ENCODE data around the gene CELF1.

Gene CELF1

DNA sequence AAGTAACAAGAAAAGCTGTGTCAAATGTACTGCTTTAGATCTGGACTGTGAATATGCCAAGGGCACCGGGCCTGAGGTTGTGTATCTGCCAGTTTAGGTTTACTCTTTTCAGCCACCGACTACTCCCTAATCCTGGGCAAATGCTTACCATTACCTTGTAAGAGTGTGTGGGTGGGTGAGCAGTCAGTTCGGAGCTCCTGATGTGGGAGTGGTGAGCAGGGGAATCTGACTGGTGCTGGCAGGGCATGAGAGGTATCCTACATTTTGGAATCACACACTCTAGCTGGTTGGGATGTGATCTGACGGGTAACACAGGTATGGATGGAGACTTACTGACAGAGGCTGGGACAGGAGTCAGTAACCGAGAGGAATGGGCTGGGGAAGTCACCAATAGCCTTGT is 30.9 kb upstream of the CELF1 start:
- Histone ChIP-seq H3K4me3 (ENCODE audit: low read depth in 1 of 2, low read length in 1 of 2) (no peak overlapping the region), H3K36me3 (peaks cover 46% of the 10 kb centered on the region)

DNA sequence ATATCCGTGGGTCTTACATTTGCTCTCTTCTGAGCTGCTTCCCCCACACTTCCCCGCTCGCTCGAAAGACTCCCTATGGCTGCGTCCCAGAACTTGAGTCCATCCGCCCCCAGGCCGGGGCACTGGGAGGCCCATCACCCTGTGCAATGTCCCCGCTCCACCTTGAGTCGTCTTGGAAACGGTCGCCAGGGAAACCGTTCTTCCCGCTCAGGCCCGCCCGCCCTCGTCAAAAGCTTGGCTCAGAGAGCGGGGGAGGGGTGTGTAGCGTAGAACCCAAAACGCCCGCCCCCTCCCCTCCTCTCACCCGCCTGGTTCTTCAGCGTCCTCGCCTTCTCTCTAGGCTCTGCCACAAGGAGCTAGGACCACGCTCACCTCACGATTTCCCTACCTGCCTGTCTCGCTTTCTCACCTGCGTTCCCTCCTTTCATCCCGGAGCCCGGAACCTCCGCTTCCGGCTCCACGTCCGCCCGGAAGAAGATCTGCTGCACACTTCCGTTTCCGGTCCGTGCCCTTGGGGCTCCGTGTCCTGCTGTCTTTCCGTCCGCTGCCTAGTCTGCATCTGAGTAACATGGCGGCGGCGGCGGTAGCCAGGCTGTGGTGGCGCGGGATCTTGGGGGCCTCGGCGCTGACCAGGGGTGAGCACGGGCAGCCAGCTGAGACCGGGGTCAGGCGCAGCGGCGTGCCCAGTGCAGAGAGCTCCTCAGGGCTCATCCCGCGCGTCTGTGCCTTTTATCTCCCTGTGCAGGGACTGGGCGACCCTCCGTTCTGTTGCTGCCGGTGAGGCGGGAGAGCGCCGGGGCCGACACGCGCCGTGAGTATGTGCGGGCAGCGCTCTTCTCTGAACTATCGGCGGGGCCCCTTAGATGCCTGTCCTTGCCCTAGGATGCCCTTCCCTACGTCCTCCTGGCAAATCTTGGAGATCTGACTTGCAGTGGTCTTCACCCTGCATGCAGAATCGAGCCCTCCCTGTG is 25.9 kb upstream of the CELF1 start, which contains the start of the genes KBTBD4 and NDUFS3:
Gene KBTBD4 (minus strand): TSS at position 447 of the 971 bp plus-strand sequence. CDS start 19 bp downstream, at position 428.
Gene NDUFS3 (plus strand): TSS at position 551 of the 971 bp plus-strand sequence. CDS start 18 bp downstream, at position 569.
- TF ChIP-seq, protein P1, sequence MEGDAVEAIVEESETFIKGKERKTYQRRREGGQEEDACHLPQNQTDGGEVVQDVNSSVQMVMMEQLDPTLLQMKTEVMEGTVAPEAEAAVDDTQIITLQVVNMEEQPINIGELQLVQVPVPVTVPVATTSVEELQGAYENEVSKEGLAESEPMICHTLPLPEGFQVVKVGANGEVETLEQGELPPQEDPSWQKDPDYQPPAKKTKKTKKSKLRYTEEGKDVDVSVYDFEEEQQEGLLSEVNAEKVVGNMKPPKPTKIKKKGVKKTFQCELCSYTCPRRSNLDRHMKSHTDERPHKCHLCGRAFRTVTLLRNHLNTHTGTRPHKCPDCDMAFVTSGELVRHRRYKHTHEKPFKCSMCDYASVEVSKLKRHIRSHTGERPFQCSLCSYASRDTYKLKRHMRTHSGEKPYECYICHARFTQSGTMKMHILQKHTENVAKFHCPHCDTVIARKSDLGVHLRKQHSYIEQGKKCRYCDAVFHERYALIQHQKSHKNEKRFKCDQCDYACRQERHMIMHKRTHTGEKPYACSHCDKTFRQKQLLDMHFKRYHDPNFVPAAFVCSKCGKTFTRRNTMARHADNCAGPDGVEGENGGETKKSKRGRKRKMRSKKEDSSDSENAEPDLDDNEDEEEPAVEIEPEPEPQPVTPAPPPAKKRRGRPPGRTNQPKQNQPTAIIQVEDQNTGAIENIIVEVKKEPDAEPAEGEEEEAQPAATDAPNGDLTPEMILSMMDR (IDR thresholded peaks at IDR 0.05), result no peak
- H3K9me3 ChIP-seq, result no peaks in the 10 kb centered on the region
- peak within 1 kb of the TSS; percentile 86 for H3K27ac ChIP-seq
- peaks cover 21 to 23% of the 10 kb centered on the region in 2 experiments for H3K4me1 ChIP-seq (ENCODE audit: control insufficient read depth in 1 of 2, insufficient read depth in 1 of 2, low read depth in 1 of 2, low read length in 1 of 2)
- no peaks in the 10 kb centered on the region for H3K27me3 ChIP-seq
- peaks cover 62% of the 10 kb centered on the region for H3K36me3 ChIP-seq
- H3K4me3 ChIP-seq (ENCODE audit: low read depth in 1 of 2, low read length in 1 of 2), result peak within 1 kb of the TSS; percentile 84 to 91

More for the DNA sequence above, 30.9 kb upstream of the CELF1 start:
- Histone ChIP-seq H3K4me1 (ENCODE audit: control insufficient read depth in 1 of 2, insufficient read depth in 1 of 2, low read depth in 1 of 2, low read length in 1 of 2) (peaks cover 17 to 21% of the 10 kb centered on the region in 2 experiments), H3K27ac (no peak overlapping the region), H3K27me3 (no peaks in the 10 kb centered on the region), H3K9me3 (no peaks in the 10 kb centered on the region)
- TF ChIP-seq, protein P1 (IDR thresholded peaks at IDR 0.05), result no peak

DNA sequence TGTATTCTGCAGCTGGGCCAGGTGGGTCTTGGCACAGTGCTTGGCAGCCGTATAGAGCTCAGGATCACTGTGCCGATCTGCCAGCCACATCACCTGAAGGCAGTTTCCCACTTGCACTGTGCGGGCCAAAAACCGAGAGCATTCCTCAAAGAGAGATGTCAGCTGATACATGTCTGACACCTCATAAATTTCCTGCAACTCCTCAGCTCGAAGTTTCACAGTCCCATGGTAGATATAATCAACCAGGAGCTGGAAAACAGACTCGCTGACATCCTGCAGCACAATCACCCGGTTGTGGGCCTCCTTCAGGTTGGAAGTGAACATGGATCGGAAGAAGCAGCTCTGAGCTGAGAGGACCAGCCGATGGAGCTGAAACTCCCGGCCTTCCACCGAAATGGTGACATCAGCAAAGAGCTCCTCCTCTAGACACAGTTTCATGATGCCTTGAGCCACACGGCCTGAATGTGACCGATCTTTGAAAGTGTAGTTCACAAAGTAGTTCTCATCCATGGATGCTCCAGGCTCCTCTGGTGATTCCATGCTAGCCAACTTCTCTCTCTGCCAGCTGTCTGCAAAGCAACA is 24.6 kb upstream of the CELF1 start:
- Histone ChIP-seq H3K36me3 (peaks cover 62% of the 10 kb centered on the region), H3K4me3 (ENCODE audit: low read depth in 1 of 2, low read length in 1 of 2) (peak overlapping the region; percentile 84 to 91), H3K27ac (no peak overlapping the region), H3K4me1 (ENCODE audit: control insufficient read depth in 1 of 2, insufficient read depth in 1 of 2, low read depth in 1 of 2, low read length in 1 of 2) (peaks cover 21 to 23% of the 10 kb centered on the region in 2 experiments), H3K27me3 (no peaks in the 10 kb centered on the region), H3K9me3 (no peaks in the 10 kb centered on the region)
- TF ChIP-seq, protein P1 (IDR thresholded peaks at IDR 0.05), result no peak

DNA sequence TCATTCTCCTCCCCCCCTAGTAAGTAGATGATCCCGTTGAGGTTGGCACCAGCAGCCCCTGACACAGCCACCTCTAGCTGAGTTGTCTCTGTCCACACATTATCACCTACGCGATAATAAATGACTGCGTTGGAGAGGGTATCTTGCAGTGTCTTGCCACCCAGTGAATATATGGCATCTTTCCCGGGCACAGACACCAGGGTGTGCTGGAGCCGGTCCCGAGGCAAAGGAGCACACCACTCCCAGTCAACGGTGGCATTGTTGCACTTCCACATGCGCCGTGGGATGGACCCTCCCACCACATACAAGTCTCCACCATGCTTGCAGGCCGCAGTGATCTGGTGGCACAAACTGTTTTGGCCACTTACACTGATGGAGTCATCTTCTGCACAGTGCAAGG is 20.4 kb upstream of the CELF1 start:
- Histone ChIP-seq H3K36me3 (peaks cover 58% of the 10 kb centered on the region), H3K27me3 (no peaks in the 10 kb centered on the region), H3K4me3 (ENCODE audit: low read depth in 1 of 2, low read length in 1 of 2) (no peak overlapping the region), H3K27ac (no peak overlapping the region), H3K4me1 (ENCODE audit: control insufficient read depth in 1 of 2, insufficient read depth in 1 of 2, low read depth in 1 of 2, low read length in 1 of 2) (peaks cover 8 to 13% of the 10 kb centered on the region in 2 experiments), H3K9me3 (no peaks in the 10 kb centered on the region)
- TF ChIP-seq, protein P1 (IDR thresholded peaks at IDR 0.05), result no peak

DNA sequence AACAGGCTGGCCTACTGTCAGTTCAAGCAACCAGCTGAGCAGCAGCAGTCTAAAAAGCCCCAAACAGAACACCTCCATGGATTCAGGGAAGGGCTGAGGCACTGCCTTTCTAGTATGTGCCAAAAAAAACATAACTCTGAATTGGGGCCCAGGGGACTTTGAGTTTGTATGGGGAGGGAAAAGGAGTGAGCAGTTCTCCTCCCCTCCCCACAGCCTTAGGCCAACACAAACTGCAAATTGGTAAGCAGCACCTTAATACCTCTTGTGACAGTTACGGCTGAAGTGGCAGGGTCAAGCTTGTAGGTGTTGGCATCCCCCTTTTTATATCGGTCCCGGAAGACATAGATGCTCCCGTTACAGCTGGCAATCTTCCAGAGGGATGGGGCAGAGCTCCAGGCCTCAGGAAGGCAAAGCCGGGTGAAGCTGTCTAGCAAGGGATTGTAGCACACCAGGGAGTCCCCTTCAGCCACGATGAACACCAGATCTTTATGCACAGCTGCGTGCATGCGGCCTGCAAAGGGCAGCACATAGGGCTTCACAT is 19.9 kb upstream of the CELF1 start:
- TF ChIP-seq, protein P1 (IDR thresholded peaks at IDR 0.05), result no peak
- no peak overlapping the region for H3K27ac ChIP-seq

More for the DNA sequence above, 19.9 kb upstream of the CELF1 start:
- no peaks in the 10 kb centered on the region for H3K9me3 ChIP-seq
- H3K4me1 ChIP-seq (ENCODE audit: control insufficient read depth in 1 of 2, insufficient read depth in 1 of 2, low read depth in 1 of 2, low read length in 1 of 2), result peaks cover 2 to 8% of the 10 kb centered on the region in 2 experiments
- H3K4me3 ChIP-seq (ENCODE audit: low read depth in 1 of 2, low read length in 1 of 2), result no peak overlapping the region
- peaks cover 58% of the 10 kb centered on the region for H3K36me3 ChIP-seq
- H3K27me3 ChIP-seq, result no peaks in the 10 kb centered on the region
